ENCODE data around the gene OR2V2. TPM values are rescaled to one million over a fixed set of nuclear protein-coding genes. Genes with fewer than 3 reads are reported as not detected.
"Not testable (repeated sequence)": the region's sequence is repeated elsewhere in the genome, so short reads cannot be mapped to it uniquely, and the experiment has no call there.

Gene OR2V2, protein sequence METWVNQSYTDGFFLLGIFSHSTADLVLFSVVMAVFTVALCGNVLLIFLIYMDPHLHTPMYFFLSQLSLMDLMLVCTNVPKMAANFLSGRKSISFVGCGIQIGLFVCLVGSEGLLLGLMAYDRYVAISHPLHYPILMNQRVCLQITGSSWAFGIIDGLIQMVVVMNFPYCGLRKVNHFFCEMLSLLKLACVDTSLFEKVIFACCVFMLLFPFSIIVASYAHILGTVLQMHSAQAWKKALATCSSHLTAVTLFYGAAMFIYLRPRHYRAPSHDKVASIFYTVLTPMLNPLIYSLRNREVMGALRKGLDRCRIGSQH
- total RNA-seq = not detected in 2 replicates
- not detected for total RNA-seq (2013)
- polyA plus RNA-seq = not detected in 2 replicates
- not detected in 2 replicates for polyA minus RNA-seq

DNA sequence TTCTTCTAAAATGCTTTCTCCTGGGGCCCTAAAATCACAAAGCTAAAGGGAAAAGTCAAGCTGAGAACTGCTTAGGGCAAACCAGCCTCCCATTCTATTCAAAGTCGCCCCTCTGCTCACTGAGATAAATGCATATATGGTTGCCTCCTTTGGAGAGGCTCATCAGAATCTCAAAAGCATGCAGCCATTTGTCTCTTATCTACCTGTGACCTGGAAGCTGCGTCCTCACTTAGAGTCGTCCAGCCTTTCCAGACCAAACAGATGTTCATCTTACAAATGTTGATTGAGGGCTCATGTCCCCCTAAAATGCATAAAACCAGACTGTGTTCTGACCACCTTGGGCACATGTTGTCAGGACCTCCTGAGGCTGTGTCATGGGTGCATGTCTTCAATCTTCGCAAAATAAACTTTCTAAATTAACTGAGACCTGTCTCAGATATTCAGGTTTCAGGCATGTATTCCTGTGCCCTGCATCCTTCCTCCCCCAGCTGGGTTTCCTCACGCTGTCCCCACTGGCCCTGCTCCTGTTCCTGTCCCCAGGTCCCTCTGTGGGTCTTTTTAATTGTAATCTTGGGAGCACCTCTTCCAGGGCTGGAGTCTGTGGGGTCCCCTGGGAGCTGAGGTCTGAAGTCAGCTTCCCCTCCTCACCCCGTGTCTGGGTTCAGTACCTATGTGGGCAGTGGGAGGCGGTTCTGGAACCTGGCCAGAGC lies at the start of gene OR2V2:
OR2V2 (plus strand) TSS at position 660 of the 710 bp plus-strand sequence. CDS start 7,357 bp downstream, outside the sequence.
- H4K20me1 ChIP-seq (ENCODE audit: control insufficient read depth, insufficient read depth, low read length, poor library complexity, severe bottlenecking); H3K4me1 ChIP-seq (ENCODE audit: control insufficient read depth in 2 of 2, insufficient read depth in 2 of 2, low read length in 2 of 2); H2AFZ ChIP-seq (ENCODE audit: insufficient read depth, low read depth, low read length, poor library complexity, severe bottlenecking); H3K36me3 ChIP-seq (replicated peaks in 1 of 2; ENCODE audit: control extremely low read depth in 1 of 2, control insufficient read depth in 1 of 2, extremely low read depth in 1 of 2, insufficient read depth in 2 of 2, low read length in 1 of 2); H3K4me3 ChIP-seq (ENCODE audit: control extremely low read depth in 1 of 5, extremely low read depth in 1 of 5, insufficient read depth in 1 of 5, low read depth in 2 of 5, low read length in 4 of 5); H3K4me1 Mint-ChIP-seq; intact Hi-C loops (cut with micrococcal nuclease); H3K9me3 ChIP-seq (ENCODE audit: control extremely low read depth in 1 of 3, control insufficient read depth in 2 of 3, insufficient read depth in 1 of 3, low read length in 2 of 3); H3K4me2 ChIP-seq (replicated peaks; ENCODE audit: low read depth, low read length, poor library complexity, severe bottlenecking); H3K4me3 Mint-ChIP-seq; ATAC-seq (ENCODE audit: low read depth); POLR2A ChIA-PET; H3K79me2 ChIP-seq (ENCODE audit: control insufficient read depth, insufficient read depth, low read length); DNase-seq; H3K9me3 Mint-ChIP-seq (ENCODE audit: insufficient read depth); H3K27ac Mint-ChIP-seq; H3K9ac ChIP-seq (ENCODE audit: low read length); H3K27ac ChIP-seq (ENCODE audit: low read length in 2 of 2): not testable (repeated sequence)
- peaks cover 60% of the 10 kb centered on the region for H3K27me3 Mint-ChIP-seq
- CTCF ChIA-PET = interaction anchor here (1.0 to 1.2 kb wide), 2 partner anchors 11 to 284 kb away, joined by 3 read pairs; no protein-coding TSS in a partner anchor
- WGBS (ENCODE audit: insufficient coverage) = 63% methylated on average over 4 of the region's 7 CpGs
- H3K27me3 ChIP-seq (replicated peaks in 1 of 4; ENCODE audit: control extremely low read depth in 1 of 4, control insufficient read depth in 3 of 4, insufficient read depth in 4 of 4, low read length in 3 of 4) = peaks cover 0 to 28% (median 3%) of the 10 kb centered on the region in 4 experiments

DNA sequence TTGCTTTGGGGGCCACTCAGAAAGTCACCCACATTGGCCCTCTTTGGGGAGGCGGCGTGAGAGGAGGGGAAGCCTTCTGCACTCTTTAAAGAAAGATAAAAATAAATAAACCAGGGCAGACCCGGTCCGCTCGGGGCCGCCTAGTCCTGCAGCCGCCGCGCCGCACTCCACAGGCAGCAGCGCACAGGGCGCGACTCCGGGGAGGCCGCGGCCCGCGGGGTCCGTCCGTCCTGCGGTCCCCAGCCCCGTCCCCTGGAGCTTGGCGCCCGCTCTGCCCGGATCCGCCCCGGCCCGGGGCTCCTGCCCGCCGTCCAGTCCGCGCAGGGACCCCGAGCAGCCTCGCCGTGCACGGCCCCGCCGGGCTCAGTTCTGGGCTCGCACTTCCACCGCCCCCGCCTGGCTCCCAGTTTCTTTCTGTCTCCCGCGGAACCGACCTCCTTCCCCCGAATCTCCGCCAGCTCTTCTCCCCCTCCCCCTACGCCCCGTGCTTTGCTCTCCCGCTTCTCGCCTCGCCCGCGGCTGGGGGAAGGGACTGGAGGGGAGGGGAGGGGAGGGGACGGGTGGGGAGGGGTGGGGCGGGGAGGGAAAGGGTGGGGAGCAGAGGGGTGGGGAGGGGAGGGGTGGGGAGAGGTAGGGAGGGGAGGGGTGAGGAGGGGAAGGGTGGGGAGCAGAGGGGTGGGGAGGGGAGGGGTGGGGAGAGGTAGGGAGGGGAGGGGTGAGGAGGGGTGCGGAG lies 49.5 kb upstream of the OR2V2 start:
- H4K20me1 ChIP-seq (ENCODE audit: control insufficient read depth, insufficient read depth, low read length, poor library complexity, severe bottlenecking); H2AFZ ChIP-seq (ENCODE audit: insufficient read depth, low read depth, low read length, poor library complexity, severe bottlenecking); DNase-seq; H3K36me3 ChIP-seq (replicated peaks in 1 of 2; ENCODE audit: control extremely low read depth in 1 of 2, control insufficient read depth in 1 of 2, extremely low read depth in 1 of 2, insufficient read depth in 2 of 2, low read length in 1 of 2); H3K9me3 Mint-ChIP-seq (ENCODE audit: insufficient read depth); H3K79me2 ChIP-seq (ENCODE audit: control insufficient read depth, insufficient read depth, low read length); POLR2A ChIA-PET; H3K4me2 ChIP-seq (replicated peaks; ENCODE audit: low read depth, low read length, poor library complexity, severe bottlenecking); H3K27ac ChIP-seq (ENCODE audit: low read length in 2 of 2); H3K27ac Mint-ChIP-seq; H3K4me3 ChIP-seq (ENCODE audit: control extremely low read depth in 1 of 5, extremely low read depth in 1 of 5, insufficient read depth in 1 of 5, low read depth in 2 of 5, low read length in 4 of 5); CTCF ChIA-PET; H3K4me3 Mint-ChIP-seq; intact Hi-C loops (cut with micrococcal nuclease); H3K9ac ChIP-seq (ENCODE audit: low read length); H3K4me1 ChIP-seq (ENCODE audit: control insufficient read depth in 2 of 2, insufficient read depth in 2 of 2, low read length in 2 of 2): not testable (repeated sequence)
- peak; percentile 17 for ATAC-seq (ENCODE audit: low read depth)
- Histone ChIP-seq H3K27me3 (replicated peaks in 1 of 4; ENCODE audit: control extremely low read depth in 1 of 4, control insufficient read depth in 3 of 4, insufficient read depth in 4 of 4, low read length in 3 of 4) (peaks cover 0 to 24% (median 11%) of the 10 kb centered on the region in 4 experiments), H3K9me3 (ENCODE audit: control extremely low read depth in 1 of 3, control insufficient read depth in 2 of 3, insufficient read depth in 1 of 3, low read length in 2 of 3) (peaks cover 0 to 16% (median 3%) of the 10 kb centered on the region in 3 donors)
- no CpG with 5 or more reads among the region's 56 CpGs for WGBS (ENCODE audit: insufficient coverage)
- Mint-ChIP-seq H3K4me1 (peaks cover 15% of the 10 kb centered on the region), H3K27me3 (peaks cover 24% of the 10 kb centered on the region)

Data from B cell (primary cell).